ENCODE results near the gene TFCP2. TPM values are rescaled to one million over a fixed set of nuclear protein-coding genes. Genes with fewer than 3 reads are reported as not detected.

The TFCP2 gene
- total RNA-seq, 2 donors from 2014 or later: 7.9 to 9.9 TPM

GRCh38 chr12:51115533-51115932, 57.4 kb downstream of the TFCP2 start:
- Histone ChIP-seq H3K4me3 (no peak overlapping the region), H3K27me3 (no peaks in the 10 kb centered on the region), H3K36me3 (replicated peaks in 1 of 2; ENCODE audit: insufficient read depth in 1 of 2, low read depth in 2 of 2) (peaks cover 0 to 5% of the 10 kb centered on the region in 2 donors), H3K9me3 (no peaks in the 10 kb centered on the region), H3K27ac (no peak overlapping the region), H3K4me1 (no peaks in the 10 kb centered on the region)
- DNase-seq: no peak
- intact Hi-C loops (cut with DNase I): no loop called here
- no peak for ATAC-seq
- TF ChIP-seq CTCF (IDR thresholded peaks at IDR 0.05): no peak
- no peak for TF ChIP-seq POLR2A (IDR thresholded peaks at IDR 0.05)

GRCh38 chr12:51108136-51108535, 64.8 kb downstream of the TFCP2 start:
- Histone ChIP-seq H3K4me3 (no peak overlapping the region), H3K36me3 (replicated peaks in 1 of 2; ENCODE audit: insufficient read depth in 1 of 2, low read depth in 2 of 2) (peaks cover 0 to 18% of the 10 kb centered on the region in 2 donors)

GRCh38 chr12:51103977-51104376, 69.0 kb downstream of the TFCP2 start:
- Histone ChIP-seq H3K27ac (no peak overlapping the region), H3K4me1 (no peaks in the 10 kb centered on the region), H3K27me3 (no peaks in the 10 kb centered on the region), H3K36me3 (replicated peaks in 1 of 2; ENCODE audit: insufficient read depth in 1 of 2, low read depth in 2 of 2) (peaks cover 0 to 28% of the 10 kb centered on the region in 2 donors), H3K4me3 (no peak overlapping the region), H3K9me3 (no peaks in the 10 kb centered on the region)
- no peak for TF ChIP-seq POLR2A (IDR thresholded peaks at IDR 0.05)
- no peak for TF ChIP-seq CTCF (IDR thresholded peaks at IDR 0.05)
- DNase-seq (no peak), ATAC-seq (no peak)
- intact Hi-C loops (cut with DNase I): no loop called here

More at GRCh38 chr12:51108136-51108535, 64.8 kb downstream of the TFCP2 start:
- no peak overlapping the region for H3K27ac ChIP-seq
- WGBS, 2 donors: 64 to 90% methylated on average over 4 of the region's 4 CpGs
- H3K4me1 ChIP-seq: no peaks in the 10 kb centered on the region
- intact Hi-C loops (cut with DNase I): no loop called here
- H3K27me3 ChIP-seq: no peaks in the 10 kb centered on the region
- DNase-seq (no peak), ATAC-seq (no peak)
- H3K9me3 ChIP-seq: no peaks in the 10 kb centered on the region
- TF ChIP-seq CTCF (IDR thresholded peaks at IDR 0.05): no peak
- TF ChIP-seq POLR2A (IDR thresholded peaks at IDR 0.05): no peak

GRCh38 chr12:51098611-51099010, 74.3 kb downstream of the TFCP2 start:
- DNase-seq (no peak), ATAC-seq (no peak)
- WGBS, 2 donors: 0 to 92% methylated on average over 1 of the region's 1 CpG
- Histone ChIP-seq H3K4me1 (no peaks in the 10 kb centered on the region), H3K36me3 (replicated peaks in 1 of 2; ENCODE audit: insufficient read depth in 1 of 2, low read depth in 2 of 2) (peaks cover 0 to 22% of the 10 kb centered on the region in 2 donors), H3K4me3 (no peak overlapping the region), H3K27me3 (no peaks in the 10 kb centered on the region), H3K27ac (no peak overlapping the region), H3K9me3 (no peaks in the 10 kb centered on the region)
- intact Hi-C loops (cut with DNase I): no loop called here
- TF ChIP-seq POLR2A (IDR thresholded peaks at IDR 0.05): no peak
- TF ChIP-seq CTCF (IDR thresholded peaks at IDR 0.05): no peak

- Histone ChIP-seq H3K27ac (no peak overlapping the region), H3K4me3 (no peak overlapping the region), H3K27me3 (no peaks in the 10 kb centered on the region), H3K4me1 (no peaks in the 10 kb centered on the region), H3K9me3 (no peaks in the 10 kb centered on the region), H3K36me3 (replicated peaks in 1 of 2; ENCODE audit: insufficient read depth in 1 of 2, low read depth in 2 of 2) (peaks cover 0 to 4% of the 10 kb centered on the region in 2 donors)
- WGBS, 2 donors: 95 to 97% methylated on average over 10 of the region's 10 CpGs
- ATAC-seq (no peak), DNase-seq (no peak)
- intact Hi-C loops (cut with DNase I): no loop called here
- TF ChIP-seq CTCF (IDR thresholded peaks at IDR 0.05) (no peak), POLR2A (IDR thresholded peaks at IDR 0.05) (no peak)
Observed at GRCh38 chr12:51090705-51091229, 82.2 kb downstream of the TFCP2 start.
